H1 (cell line): ENCODE data around the gene PTCSC3. TPM values are rescaled to one million over a fixed set of nuclear protein-coding genes. Genes with fewer than 3 reads are reported as not detected.

ENCODE experiments used
- CTCF ChIA-PET: fragments of 300-600 bp; sonication (Branson Sonifier 250); formaldehyde crosslinking; loops from one replicate; lab custom pipeline; 2021; ENCODE audit not compliant: partially characterized antibody; lab: Charles Lee
- POLR2A ChIA-PET: fragments of 300-600 bp; sonication (Branson Sonifier 250); formaldehyde crosslinking; loops from one replicate; lab custom pipeline; 2021; ENCODE audit warnings: inconsistent platforms; ENCODE audit not compliant: partially characterized antibody; lab: Charles Lee
- DNase-seq, 2 experiments: peaks; one replicate each; pipeline versions ENCODE4 v3.0.0 to v3.0.0-alpha.2; 2010 to 2022; ENCODE audit warnings: low spot score in 2 of 2, low read depth in 1 of 2, mixed read lengths in 1 of 2
- FAIRE-seq: peaks from 2 replicates; lab custom pipeline; 2011; peaks lifted over from hg19 to GRCh38; lab: Jason Lieb, UNC
- H2AFZ ChIP-seq: 2 replicates; pipeline ENCODE4 v1.8.1; 2012; ENCODE audit warnings: low read length, inconsistent platforms
- H2AK5ac ChIP-seq: 2 replicates; pipeline ENCODE4 v1.6.1; 2013; ENCODE audit warnings: low read depth, low read length
- H2BK120ac ChIP-seq: replicated peaks from 2 replicates; pipeline ENCODE3; 2013; ENCODE audit warnings: low read depth, low read length, inconsistent platforms
- H2BK12ac ChIP-seq: 2 replicates; pipeline ENCODE4 v1.6.1; 2013; ENCODE audit warnings: low read depth, low read length
- H2BK15ac ChIP-seq: 2 replicates; pipeline ENCODE4 v1.6.1; 2013; ENCODE audit warnings: low read length
- H2BK20ac ChIP-seq: 2 replicates; pipeline ENCODE4 v1.6.1; 2013; ENCODE audit warnings: low read length
- H2BK5ac ChIP-seq: 2 replicates; pipeline ENCODE4 v1.6.1; 2013; ENCODE audit warnings: low read depth, low read length
- H3K14ac ChIP-seq: 2 replicates; pipeline ENCODE4 v1.6.1; 2013; ENCODE audit warnings: inconsistent platforms; ENCODE audit not compliant: insufficient read length
- H3K18ac ChIP-seq: 2 replicates; pipeline ENCODE4 v1.6.1; 2013; ENCODE audit warnings: low read length; ENCODE audit errors: extremely low read depth
- H3K23ac ChIP-seq: 2 replicates; pipeline ENCODE4 v1.6.1; 2013; ENCODE audit warnings: inconsistent platforms; ENCODE audit not compliant: insufficient read length
- H3K23me2 ChIP-seq: 2 replicates; pipeline ENCODE4 v1.6.1; 2013; ENCODE audit warnings: low read depth, low read length
- H3K27ac ChIP-seq: 2 replicates; pipeline ENCODE4 v1.6.1; 2011; ENCODE audit warnings: low read depth, low read length, inconsistent platforms
- H3K27me3 ChIP-seq, 4 experiments: replicated peaks in 1 of 4; 1 replicate in 1 of 4; 2 replicates in 3 of 4; pipeline versions ENCODE4 v1.6.1 to v1.8.1; 2011 to 2013; ENCODE audit warnings: low read length in 3 of 4, mild to moderate bottlenecking in 3 of 4, inconsistent platforms in 2 of 4, mixed read lengths in 2 of 4, moderate library complexity in 1 of 4; ENCODE audit not compliant: control insufficient read depth in 3 of 4, insufficient read depth in 3 of 4; ENCODE audit errors: extremely low read depth in 1 of 4
- H3K36me3 ChIP-seq, 4 experiments: 2 replicates each; pipeline versions ENCODE4 v1.6.1 to v1.8.1; 2011 to 2013; ENCODE audit warnings: mild to moderate bottlenecking in 4 of 4, low read length in 3 of 4, moderate library complexity in 2 of 4, control low read depth in 1 of 4, inconsistent platforms in 1 of 4; ENCODE audit not compliant: insufficient read depth in 4 of 4, control insufficient read depth in 2 of 4
- H3K4ac ChIP-seq: replicated peaks from 2 replicates; pipeline ENCODE3; 2013; ENCODE audit warnings: low read length, low read depth, mixed read lengths, inconsistent platforms; ENCODE audit not compliant: insufficient read length
- H3K4me1 ChIP-seq, 4 experiments: replicated peaks in 1 of 4; 1 replicate in 1 of 4; 2 replicates in 3 of 4; pipeline versions ENCODE4 v1.6.1 to v1.8.1; 2011 to 2013; ENCODE audit warnings: low read length in 3 of 4, inconsistent platforms in 2 of 4, mixed read lengths in 1 of 4; ENCODE audit not compliant: insufficient read depth in 4 of 4, control insufficient read depth in 3 of 4
- H3K4me2 ChIP-seq, 2 experiments: 2 replicates each; pipeline versions ENCODE4 v1.6.1 to v1.8.1; 2011 to 2013; ENCODE audit warnings: low read depth in 2 of 2, low read length in 2 of 2, control low read depth in 1 of 2, inconsistent platforms in 1 of 2, mild to moderate bottlenecking in 1 of 2; ENCODE audit not compliant: insufficient read depth in 1 of 2
- H3K4me3 ChIP-seq, 4 experiments: fragments of 200-600, 300-600 bp in 1 of 4; sonication (generic), shearing (Covaris generic), sonication (Bioruptor Twin) in 1 of 4; 2 replicates each; pipeline versions ENCODE4 v1.5.1 to v1.8.1; 2011 to 2016; ENCODE audit warnings: low read length in 4 of 4, low read depth in 3 of 4, control low read depth in 2 of 4, inconsistent platforms in 2 of 4, mild to moderate bottlenecking in 2 of 4, mixed read lengths in 1 of 4, moderate library complexity in 1 of 4; ENCODE audit not compliant: insufficient read depth in 2 of 4; ENCODE audit errors: extremely low read depth in 1 of 4
- H3K56ac ChIP-seq: replicated peaks from 2 replicates; pipeline ENCODE3; 2013; ENCODE audit warnings: low read depth, mild to moderate bottlenecking, mixed read lengths, low read length, inconsistent platforms; ENCODE audit not compliant: insufficient read length
- H3K79me1 ChIP-seq: 2 replicates; pipeline ENCODE4 v1.6.1; 2013; ENCODE audit warnings: low read depth, low read length, control low read depth
- H3K79me2 ChIP-seq, 2 experiments: 2 replicates each; pipeline versions ENCODE4 v1.6.1 to v1.8.1; 2012 to 2013; ENCODE audit warnings: low read length in 2 of 2, mild to moderate bottlenecking in 2 of 2, inconsistent platforms in 1 of 2; ENCODE audit not compliant: insufficient read depth in 2 of 2, control insufficient read depth in 1 of 2
- H3K9ac ChIP-seq, 4 experiments: replicated peaks in 1 of 4; 1 replicate in 1 of 4; 2 replicates in 3 of 4; pipeline versions ENCODE4 v1.6.1 to v1.8.1; 2011 to 2013; ENCODE audit warnings: low read depth in 3 of 4, low read length in 3 of 4, control low read depth in 2 of 4, mild to moderate bottlenecking in 2 of 4, moderate library complexity in 2 of 4, inconsistent platforms in 1 of 4; ENCODE audit errors: extremely low read depth in 1 of 4
- H3K9me3 ChIP-seq, 2 experiments: 2 replicates each; pipeline versions ENCODE4 v1.6.1 to v1.8.1; 2012 to 2013; ENCODE audit warnings: mild to moderate bottlenecking in 2 of 2, moderate library complexity in 2 of 2, control low read depth in 1 of 2, inconsistent platforms in 1 of 2, low read depth in 1 of 2, low read length in 1 of 2, mixed read lengths in 1 of 2; ENCODE audit not compliant: insufficient read depth in 2 of 2
- H4K20me1 ChIP-seq, 2 experiments: replicated peaks in 1 of 2; 2 replicates each; pipeline versions ENCODE3 to v1.8.1; 2011 to 2013; ENCODE audit warnings: inconsistent platforms in 2 of 2, low read length in 2 of 2, mild to moderate bottlenecking in 1 of 2; ENCODE audit not compliant: insufficient read depth in 2 of 2, control insufficient read depth in 1 of 2
- H4K5ac ChIP-seq: 2 replicates; pipeline ENCODE4 v1.6.1; 2013; ENCODE audit warnings: low read length, low read depth, mixed read lengths, inconsistent platforms; ENCODE audit not compliant: insufficient read length
- H4K8ac ChIP-seq: 2 replicates; pipeline ENCODE4 v1.8.0; 2013; ENCODE audit warnings: mild to moderate bottlenecking, moderate library complexity, low read length, inconsistent platforms; ENCODE audit not compliant: insufficient read depth; ENCODE audit errors: extremely low read depth
- H4K91ac ChIP-seq: replicated peaks from 2 replicates; pipeline ENCODE3; 2013; ENCODE audit warnings: low read length, mixed read lengths, inconsistent platforms; ENCODE audit not compliant: insufficient read length
- EP300 ChIP-seq, 2 experiments: IDR thresholded peaks; 1 replicate in 1 of 2; 2 replicates in 1 of 2; pipeline ENCODE4 v1.6.1; 2011 to 2012; ENCODE audit warnings: low read depth in 2 of 2, low read length in 2 of 2, mild to moderate bottlenecking in 2 of 2, borderline replicate concordance in 1 of 2, inconsistent platforms in 1 of 2, moderate library complexity in 1 of 2
- POU5F1 ChIP-seq: IDR thresholded peaks from 2 replicates; pipeline ENCODE4 v1.6.1; 2011; ENCODE audit warnings: low read depth, mild to moderate bottlenecking, low read length, moderate library complexity
- SUZ12 ChIP-seq: fragments of 200-600 bp; sonication (generic); IDR thresholded peaks from 2 replicates; pipeline ENCODE4 v1.6.1; 2012; ENCODE audit warnings: mild to moderate bottlenecking, inconsistent platforms, low read length, moderate library complexity, mixed read lengths
- polyA plus RNA-seq, 7 experiments: library from polyadenylated mRNA; depleted of rRNA in 3 of 7; stranded (reverse) in 5 of 7; unstranded in 2 of 7; fragments of >200 nt in 5 of 7; fragments of 200-250 nt in 2 of 7; gene quantifications; 1 replicate in 5 of 7; 2 replicates in 1 of 7; 4 replicates in 1 of 7; pipeline versions ENCODE4 v1.2.1 to v1.2.3, GENCODE V29; 2011 to 2013; ENCODE audit warnings: missing spikeins in 2 of 7, mixed read lengths in 2 of 7
- total RNA-seq: library from RNA; stranded (reverse); fragmentation: NEBNext Ultra II Directional; extraction: Animal tissue kit (Norgen Biotek cat#: 25700); gene quantifications from 2 replicates; pipeline ENCODE4 v1.2.1, GENCODE V29; 2021

Gene PTCSC3
- total and polyA plus RNA-seq, 2 of the 8 experiments (the other 6 are each of a cell fraction or from before 2014, with no cell fraction given) = not detected

DNA sequence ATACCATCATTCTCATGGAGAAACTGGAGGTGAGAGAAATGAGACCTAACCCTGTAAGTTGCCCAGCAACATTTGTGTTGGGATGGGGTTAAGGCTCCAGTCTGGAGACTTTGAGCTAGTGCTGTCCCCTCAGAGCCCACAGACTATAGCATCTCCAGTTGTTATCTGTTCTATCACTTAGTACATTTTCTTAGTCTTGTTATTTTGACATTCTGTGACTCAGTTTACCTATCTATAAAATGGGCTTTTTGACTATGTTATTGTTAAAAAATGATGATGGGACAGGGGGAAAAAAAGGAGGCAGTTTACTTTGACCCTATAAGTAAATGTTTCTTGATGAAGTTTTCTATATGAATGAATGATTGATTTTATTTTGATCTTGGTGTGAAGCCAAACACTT, 45.8 kb upstream of the PTCSC3 start:
- Histone ChIP-seq H3K79me1 (no peaks in the 10 kb centered on the region), H3K4me2 (no peak overlapping the region), H3K18ac (no peak overlapping the region), H2BK120ac (no peak overlapping the region), H3K9ac (peak overlapping the region in 1 of 4 experiments; percentile 8; a peak in 1 of 7 replicates), H3K23me2 (no peaks in the 10 kb centered on the region), H4K8ac (no peak overlapping the region), H2BK20ac (no peak overlapping the region), H3K27me3 (no peaks in the 10 kb centered on the region), H3K4ac (no peak overlapping the region), H2AFZ (no peak overlapping the region), H4K20me1 (no peaks in the 10 kb centered on the region), H2BK5ac (no peak overlapping the region), H4K5ac (no peak overlapping the region), H3K4me1 (peaks cover 0 to 9% (median 2%) of the 10 kb centered on the region in 4 experiments; a peak in 3 of 7 replicates), H2AK5ac (no peak overlapping the region), H3K56ac (no peak overlapping the region), H2BK12ac (no peak overlapping the region), H3K36me3 (no peaks in the 10 kb centered on the region), H3K27ac (no peak overlapping the region), H3K79me2 (no peaks in the 10 kb centered on the region), H2BK15ac (no peak overlapping the region), H3K23ac (no peak overlapping the region), H4K91ac (no peak overlapping the region), H3K9me3 (no peaks in the 10 kb centered on the region), H3K4me3 (no peak overlapping the region), H3K14ac (no peak overlapping the region)
- TF ChIP-seq EP300 (IDR thresholded peaks at IDR 0.05; ENCODE audit: borderline replicate concordance in 1 of 2, low read depth in 2 of 2, low read length in 2 of 2) = no peak
- TF ChIP-seq POU5F1 = no peak
- TF ChIP-seq SUZ12 = no peak
- DNase-seq (no peak), FAIRE-seq (no peak)
- ChIA-PET CTCF (interaction anchor here (0.8 to 1.3 kb wide), 5 partner anchors 11 to 153 kb away, joined by 3 to 4 read pairs (median 3); no protein-coding TSS in a partner anchor), POLR2A (no interaction called here)
